K562 (cell line): ENCODE measurements around the gene TEX22. TPM values are rescaled to one million over a fixed set of nuclear protein-coding genes. Genes with fewer than 3 reads are reported as not detected.

Experiments
- ATAC-seq: fragments of 200-7000 bp; cut with Tn5 transposase; 3 replicates; pipeline ENCODE4 v1.9.1; 2020; ENCODE audit warnings: moderate library complexity
- BruUV-seq: library from RNA; stranded (reverse); fragments of 400-500 nt; replicated peaks from 2 replicates; lab custom pipeline; 2021; lab: Mats Ljungman, UMichigan
- CTCF ChIA-PET: fragments of 300-600 bp; formaldehyde crosslinking; extraction: SDS; loops from one replicate; lab custom pipeline; 2021; ENCODE audit warnings: low intra/inter-chr PET ratio; lab: Yijun Ruan, JAX
- POLR2A ChIA-PET: fragments of 300-600, 350-650 bp; sonication (Branson Sonifier 250); formaldehyde crosslinking; extraction: SDS; loops from one replicate; lab custom pipeline; 2021; ENCODE audit warnings: antibody characterized with exemption, inconsistent platforms; lab: Yijun Ruan, JAX
- DNase-seq, 4 experiments: peaks; one replicate each; pipeline versions ENCODE4 v3.0.0 to v3.0.0-alpha.2; 2011 to 2018; ENCODE audit warnings: low spot score in 3 of 4, mixed read lengths in 3 of 4; ENCODE audit errors: extremely low read depth in 1 of 4
- FAIRE-seq: peaks from 2 replicates; lab custom pipeline; 2011; peaks lifted over from hg19 to GRCh38; lab: Jason Lieb, UNC
- H2AFZ ChIP-seq: 2 replicates; pipeline ENCODE4 v1.6.0; 2011; ENCODE audit warnings: low read depth, low read length, control low read depth, inconsistent platforms
- H3K27ac ChIP-seq: fragments of 200-600 bp; 3 replicates; pipeline ENCODE4 v1.8.0; 2011; ENCODE audit warnings: low read depth, mild to moderate bottlenecking, control low read depth, inconsistent platforms, low read length, moderate library complexity, mixed read lengths; ENCODE audit errors: extremely low read depth
- H3K27me3 ChIP-seq, 2 experiments: fragments of 300-600 bp in 1 of 2; 2 replicates in 1 of 2; 3 replicates in 1 of 2; pipeline versions ENCODE4 v1.6.0 to v1.8.0; 2011; ENCODE audit warnings: inconsistent platforms in 2 of 2, low read length in 2 of 2, mild to moderate bottlenecking in 1 of 2, mixed read lengths in 1 of 2, moderate library complexity in 1 of 2; ENCODE audit not compliant: control insufficient read depth in 2 of 2, insufficient read depth in 2 of 2
- H3K36me3 ChIP-seq: fragments of 300-600 bp; 3 replicates; pipeline ENCODE4 v1.8.0; 2011; ENCODE audit warnings: mild to moderate bottlenecking, low read length, inconsistent platforms; ENCODE audit not compliant: control insufficient read depth, insufficient read depth
- H3K4me1 ChIP-seq, 2 experiments: fragments of 200-600 bp in 1 of 2; replicated peaks in 1 of 2; 2 replicates in 1 of 2; 3 replicates in 1 of 2; pipeline versions ENCODE4 v1.5.1 to v1.8.0; 2011; ENCODE audit warnings: inconsistent platforms in 2 of 2, low read length in 2 of 2, mild to moderate bottlenecking in 1 of 2, mixed read lengths in 1 of 2, moderate library complexity in 1 of 2; ENCODE audit not compliant: control insufficient read depth in 2 of 2, insufficient read depth in 2 of 2
- H3K4me2 ChIP-seq: 2 replicates; pipeline ENCODE4 v1.6.1; 2011; ENCODE audit warnings: low read length, control low read depth, inconsistent platforms, mixed read lengths; ENCODE audit not compliant: insufficient read depth
- H3K4me3 ChIP-seq: fragments of 200-600 bp; sonication (generic), shearing (Covaris generic); 2 replicates; pipeline ENCODE4 v1.5.1; 2016; ENCODE audit warnings: control low read depth, inconsistent platforms
- H3K79me2 ChIP-seq: fragments of 200-600 bp; 3 replicates; pipeline ENCODE4 v1.8.0; 2011; ENCODE audit warnings: low read length, inconsistent platforms; ENCODE audit not compliant: control insufficient read depth, insufficient read depth
- H3K9ac ChIP-seq, 2 experiments: 2 replicates each; pipeline versions ENCODE4 v1.6.0 to v1.6.1; 2011; ENCODE audit warnings: low read depth in 2 of 2, low read length in 2 of 2, control low read depth in 1 of 2, inconsistent platforms in 1 of 2, mild to moderate bottlenecking in 1 of 2, mixed read lengths in 1 of 2; ENCODE audit not compliant: insufficient read depth in 1 of 2
- H3K9me1 ChIP-seq: one replicate; pipeline ENCODE4 v1.6.0; 2011; ENCODE audit warnings: inconsistent platforms, mild to moderate bottlenecking, low read length, moderate library complexity; ENCODE audit not compliant: control insufficient read depth, insufficient read depth
- H3K9me3 ChIP-seq: replicated peaks from 2 replicates; pipeline ENCODE4 v1.5.1; 2011; ENCODE audit warnings: low read depth, low read length, inconsistent platforms; ENCODE audit not compliant: control insufficient read depth, insufficient read depth
- H4K20me1 ChIP-seq: replicated peaks from 2 replicates; pipeline ENCODE4 v1.6.1; 2011; ENCODE audit warnings: low read length, inconsistent platforms, mixed read lengths; ENCODE audit not compliant: control insufficient read depth, insufficient read depth
- FOS ChIP-seq: IDR thresholded peaks from 3 replicates; pipeline ENCODE4 v1.6.1; 2011; ENCODE audit not compliant: insufficient read length; ENCODE audit errors: extremely low read depth
- IRF2 ChIP-seq: sonication (generic); formaldehyde crosslinking; IDR thresholded peaks from 2 replicates; pipeline ENCODE4 v1.8.1; 2022; ENCODE audit warnings: mild to moderate bottlenecking, missing genetic modification reagents
- NR3C1 ChIP-seq: sonication (generic); formaldehyde crosslinking; IDR thresholded peaks from 2 replicates; pipeline ENCODE4 v1.8.1; 2022; ENCODE audit warnings: missing genetic modification reagents
- RAD51 ChIP-seq: fragments of 450-650 bp; IDR thresholded peaks from 2 replicates; pipeline ENCODE4 v1.7.1; 2016; ENCODE audit warnings: low read depth, mild to moderate bottlenecking, borderline replicate concordance
- RNF219 ChIP-seq: fragments of 250-450 bp; sonication (Bioruptor Pico); IDR thresholded peaks from 2 replicates; pipeline ENCODE4 v1.5.0; 2022; ENCODE audit warnings: mild to moderate bottlenecking
- SFPQ ChIP-seq: fragments of 200-400 bp; formaldehyde crosslinking; IDR thresholded peaks from 2 replicates; pipeline ENCODE4 v1.6.1; 2017; ENCODE audit warnings: mild to moderate bottlenecking, low read depth, low read length, moderate library complexity
- ZNF184 ChIP-seq: sonication (generic); formaldehyde crosslinking; IDR thresholded peaks from 2 replicates; pipeline ENCODE4 v1.5.0; 2020; ENCODE audit warnings: missing genetic modification reagents
- WGBS: fragments of 100-300 bp; shearing (Covaris generic); methylation state at CpG from one replicate; pipeline ENCODE4 v1.1.6; 2016; ENCODE audit warnings: low coverage, mixed read lengths; ENCODE audit not compliant: insufficient coverage; ENCODE audit errors: missing lambda C conversion rate; 5-methylcytosine and 5-hydroxymethylcytosine counted together
- in situ Hi-C: fragments of 300-500 bp; cut with MboI; formaldehyde crosslinking; loops from 4 replicates; pipeline ENCODE4 v1.15.0; 2018; ENCODE audit warnings: inconsistent platforms, mixed read lengths
- intact Hi-C: fragments of 100-400 bp; cut with micrococcal nuclease; formaldehyde crosslinking; loops from 2 replicates; pipeline ENCODE4 v1.14.2; 2022
- polyA plus RNA-seq, 8 experiments: library from polyadenylated mRNA; depleted of rRNA in 4 of 8; stranded (reverse) in 5 of 8; unstranded in 3 of 8; fragments of >200 nt; fragmentation: Nextera tagmentation in 2 of 8; fragmentation: Illumina TruSeq in 1 of 8; extraction: Ambion mirVana in 2 of 8; extraction: Trizol in 1 of 8; gene quantifications; 2 replicates each; pipeline versions ENCODE4 v1.2.1 to v1.2.3, GENCODE V29; 2011 to 2014; ENCODE audit warnings: inconsistent platforms in 1 of 8, missing spikeins in 1 of 8
- total RNA-seq, 7 experiments: library from RNA; depleted of rRNA in 6 of 7; stranded (reverse); fragments of >200 nt in 6 of 7; fragmentation: Illumina TruSeq in 2 of 7; extraction: Trizol in 2 of 7; gene quantifications; 2 replicates each; pipeline versions ENCODE4 v1.2.1 to v1.2.3, GENCODE V29; 2011 to 2021; ENCODE audit warnings: low replicate concordance in 1 of 7

TEX22 gene
- total and polyA plus RNA-seq, 9 of the 15 experiments (the other 6 are each of a cell fraction or from before 2014, with no cell fraction given), result 0.04 to 1.7 (median 0.23) TPM; not detected in 2

- TF ChIP-seq RNF219 (CRISPR knock-in tag), result no peak
These were observed 1.1 kb downstream of the TEX22 start (continued) for GRCh38 chr14:105399466-105399775.

- H3K9me1 ChIP-seq, result no peaks in the 10 kb centered on the region
- 100% methylated on average over 7 of the region's 9 CpGs for WGBS
- H3K4me2 ChIP-seq, result 0 out of 2 replicates have a peak overlapping the region, but pooled peaks have one; percentile 79
- DNase-seq (no peak), ATAC-seq (no peak), FAIRE-seq (no peak)
- no peaks in the 10 kb centered on the region for H3K27me3 ChIP-seq
- TF ChIP-seq NR3C1 (CRISPR knock-in tag) (no peak), IRF2 (CRISPR knock-in tag) (no peak), RAD51 (no peak), FOS (no peak), ZNF184 (CRISPR knock-in tag) (no peak), SFPQ (no peak)
- H3K4me3 ChIP-seq, result no peak overlapping the region
- H3K4me1 ChIP-seq, result peaks cover 5 to 41% of the 10 kb centered on the region in 2 experiments; a peak in 4 of 5 replicates
- H3K9me3 ChIP-seq, result peaks cover 7% of the 10 kb centered on the region
- no peaks in the 10 kb centered on the region for H4K20me1 ChIP-seq
- peaks cover 16% of the 10 kb centered on the region for H3K79me2 ChIP-seq
- in situ Hi-C loops (no loop called here), intact Hi-C loops (no loop called here)
- no peak overlapping the region for H2AFZ ChIP-seq
- CTCF ChIA-PET, result no interaction called here
- H3K36me3 ChIP-seq, result peaks cover 21% of the 10 kb centered on the region; the same call in 2 of the 3 replicates
- no peak overlapping the region for H3K27ac ChIP-seq
- peak overlapping the region in 1 of 2 experiments; percentile 4; a peak in 1 of 4 replicates for H3K9ac ChIP-seq
- no TSS peak for BruUV-seq
- POLR2A ChIA-PET, result interaction anchor here (1.4 kb wide), 1 partner anchor 9 kb away, joined by 5 read pairs; no protein-coding TSS in a partner anchor
These were observed 1.7 kb downstream of the TEX22 start for GRCh38 chr14:105400016-105400415.
